ENCODE results near the gene DNMT3L.
"Not testable (repeated sequence)": the region's sequence is repeated elsewhere in the genome, so short reads cannot be mapped to it uniquely, and the experiment has no call there.

DNMT3L gene

DNA sequence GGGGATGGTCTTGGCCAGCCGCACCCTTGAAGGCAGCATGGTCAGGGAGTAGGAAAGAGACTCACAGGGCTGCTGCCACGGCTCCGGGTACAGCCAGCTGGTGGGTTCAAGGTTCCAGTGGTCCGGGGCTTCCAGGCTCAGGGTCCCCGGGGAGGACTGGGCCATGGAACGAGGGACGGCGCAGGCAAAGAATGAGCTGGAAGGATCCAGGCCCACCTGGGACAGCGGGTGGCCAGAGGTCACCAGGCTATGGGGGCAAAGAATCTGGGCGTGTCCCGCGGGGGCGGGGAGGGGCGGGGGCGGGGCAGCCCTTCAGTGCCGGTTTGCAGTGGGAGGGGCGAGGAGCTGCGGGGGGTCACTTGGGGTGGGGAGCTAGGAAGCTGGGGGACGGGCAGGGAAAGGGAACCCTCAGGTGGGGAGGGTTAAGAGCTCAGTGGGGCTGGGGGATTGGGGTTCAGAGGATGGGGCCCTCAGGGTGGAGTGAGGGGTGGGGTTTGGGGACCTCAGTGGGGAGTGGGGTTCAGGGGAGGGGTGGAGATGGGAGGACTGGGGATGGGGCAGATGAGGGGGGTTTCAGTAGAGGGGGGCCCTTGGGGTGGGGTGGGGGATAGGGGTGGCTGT, at the start of gene DNMT3L:
Gene DNMT3L (minus strand): TSS at position 223 of the 621 bp plus-strand sequence. CDS start 638 bp downstream, outside the sequence.
- DNase-seq = no peak

DNA sequence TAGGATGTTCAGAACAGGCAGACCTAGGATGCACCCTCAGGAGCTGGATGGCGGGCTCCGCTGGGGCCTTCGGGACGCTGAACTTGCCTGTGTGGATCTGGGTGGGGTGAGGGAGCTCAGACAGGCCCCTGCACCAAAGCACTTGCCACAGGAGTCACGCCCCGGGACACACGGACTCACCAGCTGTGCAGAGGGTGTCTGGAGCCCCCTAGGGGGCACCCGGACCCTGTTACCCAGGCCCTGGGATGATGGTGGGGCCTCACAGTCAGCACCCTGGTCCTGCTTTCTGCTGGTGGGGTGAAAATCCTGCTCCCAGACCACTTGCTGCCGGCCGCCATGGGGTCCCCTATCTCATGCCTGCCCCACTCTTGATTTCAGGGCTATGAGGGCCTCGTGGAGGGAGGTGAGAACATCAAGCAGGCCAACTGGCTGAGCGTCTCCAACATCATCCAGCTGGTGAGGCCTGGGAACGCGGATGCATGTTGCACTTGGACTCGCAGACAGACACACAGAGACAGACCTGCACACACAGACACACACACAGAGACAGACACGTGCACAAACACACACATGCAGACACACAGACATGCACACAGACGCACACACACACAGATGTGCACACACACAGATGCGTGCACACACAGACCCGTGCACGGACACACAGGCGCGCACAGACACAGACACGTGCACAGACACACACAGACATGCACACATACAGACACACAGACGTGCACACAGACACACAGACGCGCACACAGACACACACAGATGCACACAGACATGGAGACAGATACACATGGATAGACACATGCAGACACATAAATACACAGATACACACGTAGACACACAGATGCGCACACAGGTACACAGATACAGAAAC, 49.2 kb upstream of the DNMT3L start:
- DNase-seq = no peak

DNA sequence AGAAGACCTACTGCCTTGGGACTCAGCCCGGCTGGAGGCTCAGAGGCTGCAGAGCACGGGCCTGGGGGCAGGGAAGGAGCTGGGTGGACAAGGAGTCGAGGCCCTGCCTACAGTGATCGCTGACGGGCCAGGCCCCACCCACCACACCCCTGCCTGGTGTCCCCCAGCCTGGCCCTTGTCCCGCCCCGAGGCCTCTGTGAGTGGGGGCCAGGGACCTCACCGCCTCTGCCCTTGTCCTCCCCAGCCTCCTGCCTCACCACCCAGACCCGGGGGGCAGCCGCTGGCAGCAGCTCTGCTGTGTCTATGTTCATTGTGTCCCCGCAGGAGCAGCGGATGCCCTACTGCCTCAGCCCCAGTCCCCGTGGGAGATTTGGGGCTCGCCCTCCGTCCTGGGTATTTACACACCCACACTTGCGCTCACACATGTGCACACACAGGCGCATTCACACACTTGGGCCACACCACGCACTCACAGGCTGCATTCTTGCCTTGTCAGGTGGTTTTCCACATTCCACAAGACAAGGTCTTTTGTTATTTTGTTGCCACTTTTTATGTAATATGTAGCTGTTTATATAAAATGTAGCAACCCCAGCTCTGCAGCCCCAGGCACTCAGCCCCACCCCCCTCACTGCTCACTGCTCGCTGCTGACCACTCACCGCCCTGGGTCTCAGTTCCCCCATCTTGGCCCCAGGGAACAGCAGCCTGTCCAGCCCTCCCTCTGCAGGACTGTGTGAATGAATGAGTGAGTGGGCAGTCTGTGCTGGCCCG, 45.4 kb upstream of the DNMT3L start:
- no peak for DNase-seq

DNA sequence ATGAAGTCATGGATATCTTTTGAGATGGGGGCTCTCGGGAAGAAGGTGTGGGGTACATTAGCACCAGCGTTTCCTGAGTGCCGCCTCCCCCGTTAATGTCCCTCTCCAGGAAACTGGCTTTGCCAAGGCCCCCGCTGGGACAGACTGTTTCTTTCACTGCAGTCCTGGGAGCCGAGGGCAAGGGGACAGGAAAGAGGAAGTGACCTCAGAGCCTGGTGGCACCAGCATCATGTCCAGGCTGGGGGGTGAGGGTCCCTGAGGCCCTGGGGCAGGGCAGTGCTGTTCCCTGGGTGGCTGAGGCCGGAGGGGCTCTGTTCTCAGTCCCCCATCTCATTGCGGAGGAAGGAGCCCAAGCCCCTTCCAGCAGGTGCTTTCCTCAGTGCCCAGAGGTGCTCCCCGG, 44.0 kb upstream of the DNMT3L start:
- DNase-seq = no peak

DNA sequence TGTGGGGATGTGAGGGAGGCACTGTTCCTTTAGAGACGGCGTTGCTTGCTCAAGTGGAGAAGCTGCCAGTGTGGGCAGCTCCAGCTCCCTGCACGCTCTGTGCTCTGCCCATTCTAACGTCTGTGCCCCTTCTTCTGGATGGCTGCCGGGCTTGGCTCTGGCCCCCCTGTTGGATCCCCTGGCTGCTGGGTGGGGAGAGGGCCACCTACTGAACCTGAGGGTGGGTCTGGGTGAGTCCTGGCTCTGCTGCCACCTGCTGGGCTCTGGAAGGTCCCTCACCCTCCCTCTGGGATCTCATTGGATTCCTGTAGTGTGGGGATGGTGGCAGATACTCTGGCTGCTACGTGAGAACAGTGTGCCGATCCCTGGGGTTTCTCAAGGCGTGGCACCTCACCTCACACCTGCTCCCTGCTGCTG, 43.2 kb upstream of the DNMT3L start:
- peak; percentile 11 for DNase-seq

DNA sequence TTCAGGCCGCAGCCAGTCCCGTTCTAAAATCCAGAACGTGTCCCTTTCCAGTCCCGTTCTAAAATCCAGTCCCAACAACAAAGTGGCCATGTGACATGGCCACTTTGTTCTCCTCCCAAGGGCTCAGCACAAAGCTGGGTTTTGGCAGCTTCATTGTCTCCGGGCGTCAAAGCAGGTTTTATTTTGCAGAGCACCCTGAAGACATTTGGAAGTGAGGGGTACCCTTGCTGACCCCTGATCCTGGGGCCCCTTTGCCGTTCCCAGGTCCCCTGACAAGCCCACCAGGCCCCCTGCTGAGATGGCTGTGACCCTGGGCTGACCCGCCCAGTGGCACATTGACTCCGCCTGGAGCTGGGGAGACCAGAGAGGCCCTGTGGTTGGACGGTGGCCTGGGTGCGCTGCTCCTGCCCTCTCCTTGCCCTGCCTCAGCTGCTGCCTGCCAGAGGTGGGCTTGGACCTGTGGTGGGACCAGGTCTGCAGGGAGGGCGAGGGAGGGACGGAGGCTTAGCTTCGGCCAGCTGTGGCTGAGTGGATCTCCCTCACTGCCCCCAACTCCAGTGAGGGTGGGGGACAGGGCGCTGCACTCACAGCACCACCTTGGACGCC, 42.4 kb upstream of the DNMT3L start:
- DNase-seq = no peak

DNA sequence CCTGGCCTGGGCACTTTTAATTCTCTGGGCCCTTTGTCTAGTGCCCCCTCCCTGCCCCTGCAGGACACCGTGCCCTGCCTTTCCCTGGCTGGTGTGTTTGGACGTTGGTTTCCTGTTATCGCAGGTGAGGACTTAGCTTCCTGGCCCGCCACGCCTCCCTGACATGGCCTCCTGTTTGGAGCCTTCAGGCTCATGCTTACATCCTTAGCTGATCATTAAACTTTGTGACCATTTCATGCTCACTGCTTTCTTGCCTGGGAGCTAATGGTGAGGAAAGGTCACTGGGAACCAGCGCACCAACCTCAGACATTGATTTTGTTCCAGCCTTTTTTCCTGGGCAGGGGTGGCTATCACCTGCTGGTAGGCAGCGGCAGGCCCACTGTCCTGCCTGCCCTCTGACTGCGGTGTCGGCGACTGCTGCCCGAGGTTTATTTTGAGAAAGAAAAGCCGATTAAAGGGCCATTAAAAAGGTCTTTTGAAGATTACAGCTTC, 41.8 kb upstream of the DNMT3L start:
- DNase-seq = no peak

DNA sequence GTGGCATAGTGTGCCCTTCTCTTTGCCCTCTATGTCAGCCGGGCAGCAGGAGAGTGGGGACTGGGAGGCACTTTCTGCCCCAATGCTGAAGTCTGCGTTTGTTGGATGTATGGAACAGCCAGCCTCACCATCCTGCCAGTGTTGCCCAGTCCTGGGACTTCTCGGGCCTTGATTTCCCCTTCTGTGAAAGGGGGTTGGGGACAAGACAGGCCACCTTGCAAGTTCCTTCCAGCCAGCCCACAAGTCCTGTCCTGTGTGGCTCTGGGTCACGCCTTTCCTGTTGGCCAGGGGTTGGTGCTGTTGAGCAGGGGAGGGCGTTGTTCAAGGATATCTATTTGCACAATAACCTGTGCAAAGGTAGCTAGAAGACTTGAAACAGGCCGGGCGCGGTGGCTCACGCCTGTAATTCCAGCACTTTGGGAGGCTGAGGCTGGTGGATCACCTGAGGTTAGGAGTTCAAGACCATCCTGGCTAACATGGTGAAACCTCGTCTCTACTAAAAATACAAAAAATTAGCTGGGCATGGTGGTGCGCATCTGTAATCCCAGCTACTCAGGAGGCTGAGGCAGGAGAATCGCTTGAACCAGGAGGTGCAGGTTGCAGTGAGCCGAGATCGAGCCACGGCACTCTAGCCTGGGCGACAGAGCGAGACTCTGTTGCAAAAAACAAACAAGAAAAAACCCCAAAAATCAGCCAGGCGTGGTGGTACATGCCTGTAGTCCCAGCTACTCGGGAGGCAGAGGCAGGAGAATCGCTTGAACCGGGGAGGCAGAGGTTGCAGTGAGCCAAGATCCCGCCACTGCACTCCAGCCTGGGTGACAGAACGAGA, 41.1 kb upstream of the DNMT3L start:
- not testable (repeated sequence) for DNase-seq

DNA sequence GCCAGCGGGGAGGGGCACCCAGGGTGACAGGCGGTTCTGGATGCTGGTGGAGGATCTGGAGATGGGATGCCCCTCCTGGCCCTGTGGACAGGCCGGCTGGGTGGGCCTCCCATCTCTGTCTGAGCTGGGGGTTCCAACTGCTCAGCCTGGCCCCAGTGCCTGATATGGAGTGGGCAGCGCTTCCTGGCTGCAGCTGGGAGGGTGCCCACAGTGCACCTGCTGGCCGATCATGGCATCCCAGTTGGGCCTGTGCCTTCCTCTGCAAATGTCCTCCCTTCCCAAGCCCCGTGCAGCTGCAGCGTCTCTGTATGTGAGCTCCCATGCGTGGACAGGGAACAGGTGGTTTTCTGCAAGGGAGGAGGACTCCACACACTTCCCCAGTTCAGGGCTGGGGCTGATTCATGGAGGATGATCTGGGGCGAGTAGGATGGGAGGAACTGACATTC, 40.3 kb upstream of the DNMT3L start:
- DNase-seq = no peak

DNA sequence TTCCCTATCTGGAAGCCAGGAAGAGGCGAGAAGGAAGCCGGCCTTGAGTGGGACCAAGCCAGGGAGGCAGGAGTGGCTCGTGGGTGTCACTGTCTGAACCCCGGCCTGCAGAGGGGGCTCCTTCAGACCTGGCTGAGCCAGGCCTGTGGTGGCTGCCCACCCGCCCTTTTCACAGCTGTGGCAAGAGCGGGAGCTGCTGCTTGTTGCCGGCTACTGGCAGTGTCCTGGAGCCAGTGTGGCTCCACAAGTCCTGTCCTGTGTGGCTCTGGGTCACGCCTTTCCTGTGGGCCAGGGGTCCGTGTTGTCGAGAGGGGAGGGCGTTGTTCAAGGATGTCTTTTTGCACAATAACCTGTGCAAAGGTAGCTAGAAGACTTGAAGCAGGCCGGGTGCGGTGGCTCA, 39.4 kb upstream of the DNMT3L start:
- no peak for DNase-seq

DNA sequence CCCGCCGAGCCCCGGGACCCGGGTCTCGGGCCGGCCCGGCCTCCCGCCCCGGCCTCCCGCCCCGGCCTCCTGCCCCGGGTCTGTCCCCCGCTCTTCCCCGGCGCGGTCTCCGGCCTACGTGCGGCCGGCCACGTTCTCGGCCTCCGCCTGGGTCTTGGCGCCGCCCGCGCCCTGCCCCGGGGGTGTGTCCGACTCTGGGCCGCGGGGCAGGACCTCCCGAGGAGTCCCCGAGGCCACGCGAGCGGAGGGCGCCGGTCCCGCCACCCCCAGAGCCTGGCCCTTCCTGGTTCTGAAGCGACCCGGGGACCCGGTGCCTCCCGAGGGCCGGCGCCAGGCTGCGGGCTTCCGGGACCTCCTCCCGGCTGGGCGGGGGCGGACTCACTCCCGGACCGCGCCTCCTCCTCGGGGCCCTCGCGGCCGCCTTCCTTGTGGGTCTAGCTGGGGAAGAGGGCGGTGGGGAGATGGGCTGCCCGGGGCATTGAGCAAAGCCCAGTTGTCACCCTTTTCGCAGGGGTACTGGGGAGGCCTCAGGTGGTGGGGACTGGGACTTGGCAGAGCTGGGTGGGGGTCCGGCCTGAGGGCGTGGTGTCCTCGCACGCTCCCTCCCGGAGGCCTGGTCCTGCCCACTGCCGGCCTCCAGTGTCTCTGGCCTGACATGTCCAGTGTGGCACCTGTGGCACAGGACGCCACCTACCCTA, 38.7 kb upstream of the DNMT3L start:
- DNase-seq = no peak

DNA sequence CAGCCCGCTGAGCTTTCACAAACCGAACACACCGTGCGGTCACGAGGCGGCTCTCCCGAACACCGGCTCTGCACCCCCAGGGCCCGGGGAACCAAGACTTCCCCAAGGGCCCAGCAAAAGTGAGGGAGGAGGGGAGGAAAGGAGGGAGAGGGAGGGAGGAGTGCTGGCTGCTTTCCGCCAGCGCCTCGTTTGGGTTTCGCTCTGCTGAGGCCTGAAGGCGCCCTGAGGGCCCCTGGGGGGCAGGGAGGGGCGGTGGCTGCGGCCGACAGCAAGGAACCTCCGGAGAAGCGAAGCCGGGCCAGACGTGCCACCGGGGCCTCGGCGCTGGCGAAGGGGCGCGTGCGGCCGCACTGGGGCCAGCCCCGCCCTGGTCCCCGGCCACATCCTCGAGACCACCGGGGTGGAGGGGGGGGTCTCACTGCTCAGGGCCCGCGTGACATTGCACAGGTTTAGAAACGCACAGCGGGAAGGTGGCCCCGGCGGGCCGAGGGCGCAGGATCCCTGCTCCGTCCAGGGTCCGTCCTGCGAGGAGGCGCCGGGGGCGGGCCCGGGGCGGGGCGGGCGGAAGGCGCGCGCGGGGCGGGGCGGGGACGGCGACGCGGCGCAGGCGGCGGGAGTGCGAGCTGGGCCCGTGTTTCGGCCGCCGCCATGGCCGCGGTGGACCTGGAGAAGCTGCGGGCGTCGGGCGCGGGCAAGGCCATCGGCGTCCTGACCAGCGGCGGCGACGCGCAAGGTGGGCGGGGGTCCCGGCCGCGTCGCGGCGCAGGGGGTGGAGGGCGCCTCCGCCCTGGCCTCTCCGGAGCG, 38.0 kb upstream of the DNMT3L start, which contains the start of gene PFKL:
Gene PFKL (plus strand): TSS at position 596 of the 804 bp plus-strand sequence. CDS start 53 bp downstream, at position 649.
- DNase-seq = peak; percentile 58

DNA sequence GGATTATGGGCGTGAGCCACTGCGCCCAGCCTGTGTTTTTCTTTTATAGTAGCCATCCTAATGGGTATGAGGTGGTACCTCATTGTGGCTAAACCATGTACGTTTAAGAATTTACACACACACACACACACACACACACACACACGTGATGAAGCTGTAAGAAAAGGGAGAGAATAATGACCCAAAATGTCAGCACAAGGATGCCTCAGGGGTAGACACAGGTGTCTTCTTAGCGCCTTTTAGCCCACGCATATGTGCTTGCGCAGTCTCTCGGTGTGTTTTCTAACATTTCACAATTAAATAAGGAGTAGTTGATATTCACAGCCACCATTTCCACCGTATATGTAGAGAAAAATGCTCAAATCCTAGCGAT, 37.4 kb upstream of the DNMT3L start:
- DNase-seq = peak; percentile 28

DNA sequence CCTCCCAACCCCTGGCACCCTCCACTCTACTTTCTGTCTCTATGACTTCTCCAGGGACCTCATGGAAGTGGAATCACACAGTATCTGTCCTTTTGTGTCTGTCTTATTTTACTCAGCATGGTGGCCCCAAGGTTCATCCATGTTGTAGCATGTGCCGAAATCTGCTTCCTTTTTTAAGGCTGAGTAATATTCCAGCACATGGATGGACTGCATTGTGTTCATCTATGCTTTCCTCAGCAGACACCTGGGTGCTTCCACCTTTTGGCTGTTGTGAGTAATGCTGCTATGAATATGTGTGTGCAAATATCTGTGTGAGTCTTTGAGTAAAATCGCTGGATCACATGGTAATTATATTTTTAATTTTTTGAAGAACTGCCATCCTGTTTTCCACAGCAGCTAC, 36.6 kb upstream of the DNMT3L start:
- no peak for DNase-seq

DNA sequence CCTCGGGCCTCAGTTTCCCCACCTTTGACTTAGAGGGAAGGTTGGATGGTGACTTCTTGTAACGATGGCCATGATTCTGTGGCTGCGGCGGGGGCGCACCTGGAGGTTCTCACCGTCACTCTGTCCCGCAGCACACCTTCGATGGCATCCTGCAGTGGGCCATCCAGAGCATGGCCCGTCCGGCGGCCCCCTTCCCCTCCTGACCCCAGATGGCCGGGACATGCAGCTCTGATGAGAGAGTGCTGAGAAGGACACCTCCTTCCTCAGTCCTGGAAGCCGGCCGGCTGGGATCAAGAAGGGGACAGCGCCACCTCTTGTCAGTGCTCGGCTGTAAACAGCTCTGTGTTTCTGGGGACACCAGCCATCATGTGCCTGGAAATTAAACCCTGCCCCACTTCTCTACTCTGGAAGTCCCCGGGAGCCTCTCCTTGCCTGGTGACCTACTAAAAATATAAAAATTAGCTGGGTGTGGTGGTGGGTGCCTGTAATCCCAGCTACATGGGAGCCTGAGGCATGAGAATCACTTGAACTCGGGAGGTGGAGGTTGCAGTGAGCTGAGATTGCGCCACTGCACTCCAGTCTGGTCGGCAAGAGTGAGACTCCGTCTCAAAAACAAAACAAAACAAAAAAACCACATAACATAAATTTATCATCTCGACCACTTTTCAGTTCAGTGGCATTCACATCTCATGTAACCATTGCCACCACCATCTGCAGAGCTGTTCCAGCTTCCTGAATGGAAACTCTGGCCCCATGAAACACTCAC, 36.0 kb upstream of the DNMT3L start:
- DNase-seq = peak; percentile 36

DNA sequence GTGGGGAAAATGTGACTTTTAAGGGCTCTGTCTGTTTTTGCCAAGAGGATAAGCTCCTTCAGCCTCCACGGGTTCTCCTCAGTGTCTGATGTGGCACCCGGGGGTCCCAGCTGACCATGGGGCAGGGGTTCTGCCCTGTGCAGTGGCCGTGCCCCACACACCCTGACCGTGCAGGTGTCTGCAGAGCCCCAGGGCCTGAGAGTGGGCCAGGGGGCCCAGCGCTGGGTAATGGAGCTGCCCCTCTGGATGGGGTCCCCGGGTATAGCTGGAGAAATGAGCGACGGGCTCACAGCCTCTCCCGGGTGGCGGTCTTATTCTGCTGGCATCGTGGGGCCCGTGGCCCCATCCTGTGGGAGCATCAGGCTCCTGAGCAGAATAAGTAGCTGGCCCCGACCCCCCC, 35.2 kb upstream of the DNMT3L start:
- no peak for DNase-seq

DNA sequence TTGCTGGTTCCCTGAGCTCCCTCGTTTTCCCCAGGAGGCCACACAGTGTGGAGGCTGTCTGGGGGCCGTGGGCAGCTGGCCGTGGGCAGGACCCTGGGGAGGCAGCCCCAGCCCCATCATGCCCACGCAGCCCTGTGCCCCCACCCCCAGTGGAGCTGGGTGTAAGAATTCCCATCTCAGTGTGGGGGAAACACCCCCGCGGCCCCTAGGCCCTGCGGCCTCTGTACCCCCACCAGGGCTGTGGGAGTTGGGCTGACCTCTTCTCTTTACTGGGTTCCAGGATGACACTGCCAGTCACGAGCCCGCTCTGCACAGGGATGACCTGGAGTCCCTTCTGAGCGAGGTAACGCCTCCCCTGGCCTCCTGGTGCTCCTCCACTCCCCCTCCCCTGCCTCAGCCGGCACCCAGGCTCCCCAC, 34.4 kb upstream of the DNMT3L start:
- DNase-seq = no peak

DNA sequence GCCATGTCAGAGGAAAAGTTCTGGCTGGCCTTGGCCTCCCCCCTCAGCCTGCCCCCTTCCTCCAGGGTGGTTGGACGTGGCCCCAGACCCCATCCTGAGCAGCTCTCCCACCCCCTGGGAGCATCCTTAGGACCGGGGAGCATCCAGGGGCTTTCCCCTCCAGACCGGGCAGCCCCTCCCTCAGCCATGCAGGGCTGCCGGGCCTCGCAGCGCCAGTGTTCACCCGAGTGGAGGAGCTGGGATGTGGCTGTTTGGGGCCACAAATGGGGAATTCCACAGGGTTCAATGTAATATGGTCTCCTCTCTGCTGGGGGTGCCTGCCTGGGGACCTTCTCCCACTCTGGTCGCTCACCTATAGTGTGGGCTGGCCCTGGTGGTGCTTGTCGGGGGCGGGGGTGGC, 33.9 kb upstream of the DNMT3L start:
- DNase-seq = no peak

DNA sequence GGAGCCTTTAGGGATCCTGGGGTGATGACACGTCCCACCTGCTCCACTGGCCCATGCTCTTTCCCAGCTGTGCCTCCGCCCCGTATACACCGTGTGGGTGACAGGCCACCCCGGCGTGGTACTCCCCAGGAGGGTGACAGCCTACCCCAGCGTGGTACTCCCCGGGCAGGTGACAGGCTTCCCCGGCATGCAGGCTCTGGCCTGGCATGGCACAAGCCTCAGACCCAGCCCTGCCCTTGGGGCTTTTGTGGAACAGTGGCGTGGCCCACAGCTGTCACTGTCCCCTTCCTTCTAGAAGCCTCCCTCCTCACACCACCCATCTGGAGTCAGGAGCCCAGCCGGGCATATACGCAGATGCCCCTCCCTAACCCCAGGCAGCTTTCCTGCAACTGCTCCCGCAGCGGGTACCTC, 33.5 kb upstream of the DNMT3L start:
- DNase-seq = no peak

Measured in DMS79 (cell line).